GM19025 (cell line): Measurements from ENCODE around the gene STK32C.
"Not testable (repeated sequence)": the region's sequence is repeated elsewhere in the genome, so short reads cannot be mapped to it uniquely, and the experiment has no call there.

Source experiments
- ATAC-seq: cut with Tn5 transposase; IDR thresholded peaks from one replicate; pipeline ENCODE4 v1.9.1; 2021; ENCODE audit warnings: mild to moderate bottlenecking, low read depth, moderate library complexity; ENCODE audit not compliant: unreplicated experiment

Gene STK32C

DNA sequence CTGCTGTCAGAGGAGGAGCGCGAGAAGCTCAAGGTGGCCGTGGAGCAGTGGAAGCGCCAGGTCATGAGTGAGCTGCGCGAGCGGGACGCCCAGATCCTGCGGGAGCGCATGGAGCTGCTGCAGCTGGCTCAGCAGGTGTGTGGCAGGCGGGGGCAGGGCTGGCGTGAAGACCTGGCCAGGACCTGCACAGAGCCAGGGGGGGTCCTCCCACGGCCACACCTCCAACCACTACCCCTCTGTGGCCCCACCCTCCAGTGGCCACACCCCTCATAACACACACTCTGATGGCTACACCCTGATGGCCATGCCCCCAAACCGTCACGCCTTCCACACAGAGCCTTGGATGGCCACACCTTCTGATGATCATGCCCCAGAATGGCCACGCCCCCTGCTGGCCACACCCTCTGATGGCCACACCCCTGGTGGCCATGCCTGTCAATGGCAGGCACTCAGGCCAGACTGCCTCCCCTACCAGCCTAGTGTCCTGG is 144.4 kb downstream of the STK32C start:
- no peak for ATAC-seq

DNA sequence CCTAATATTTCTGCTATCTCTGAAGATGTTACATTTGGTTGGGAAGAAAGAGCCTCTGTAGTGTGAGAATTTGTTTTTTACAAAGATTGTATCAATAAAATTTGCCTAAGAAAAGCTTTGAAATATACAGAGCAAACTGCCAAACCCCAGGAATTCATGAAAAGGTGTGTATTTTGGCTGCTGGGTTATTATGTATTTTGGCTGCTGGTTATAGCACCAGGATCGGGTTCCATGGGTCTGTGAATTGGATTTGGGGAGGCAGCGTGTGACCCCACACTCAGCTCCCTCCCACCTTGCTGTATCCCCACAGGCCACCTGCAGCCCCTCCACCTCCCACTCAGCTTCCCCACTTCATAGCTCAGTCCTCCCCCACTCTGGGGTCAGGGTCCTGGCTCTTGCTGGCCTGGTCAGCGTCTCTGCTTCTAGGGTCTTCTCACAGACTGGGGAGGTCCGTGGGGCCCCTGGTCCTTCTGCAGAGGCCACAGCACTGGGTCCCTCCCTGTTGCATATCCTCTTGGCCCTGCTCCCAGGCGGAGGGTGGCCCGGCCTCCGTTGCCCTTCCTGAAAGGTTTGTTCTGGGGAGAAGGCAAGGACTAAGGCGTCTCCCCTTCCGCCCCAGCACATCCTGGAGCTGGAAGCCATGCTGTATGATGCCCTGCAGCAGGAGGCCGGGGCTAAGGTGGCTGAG is 145.0 kb downstream of the STK32C start:
- no peak for ATAC-seq

DNA sequence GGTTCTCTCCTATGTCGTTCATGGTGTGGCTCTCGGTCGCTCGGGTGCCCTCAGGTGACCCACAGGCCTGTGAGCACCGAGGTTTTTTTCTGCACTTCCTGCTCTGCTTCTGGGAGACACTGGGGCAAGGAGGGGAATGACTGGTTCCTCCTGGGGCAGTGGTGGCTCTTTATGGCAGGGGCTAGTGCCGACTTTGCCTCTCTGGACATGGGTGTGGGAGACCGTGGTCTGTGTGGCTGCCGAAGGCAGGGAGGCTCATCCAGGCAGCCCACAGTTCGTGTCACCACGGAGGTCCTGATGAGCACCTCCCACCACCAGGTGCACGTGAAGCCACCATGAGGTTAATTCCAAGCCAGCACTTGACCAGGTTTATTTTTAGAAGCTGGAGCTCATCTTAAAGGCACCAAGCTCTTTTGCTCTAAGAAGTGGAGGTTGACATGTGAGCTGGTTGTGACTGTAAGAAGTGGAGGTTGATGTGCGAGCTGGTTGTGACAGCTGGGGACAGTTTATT is 145.7 kb downstream of the STK32C start:
- no peak for ATAC-seq

- not testable (repeated sequence) for ATAC-seq
Measured at GRCh38 chr10:132160834-132161622, 146.7 kb downstream of the STK32C start.

DNA sequence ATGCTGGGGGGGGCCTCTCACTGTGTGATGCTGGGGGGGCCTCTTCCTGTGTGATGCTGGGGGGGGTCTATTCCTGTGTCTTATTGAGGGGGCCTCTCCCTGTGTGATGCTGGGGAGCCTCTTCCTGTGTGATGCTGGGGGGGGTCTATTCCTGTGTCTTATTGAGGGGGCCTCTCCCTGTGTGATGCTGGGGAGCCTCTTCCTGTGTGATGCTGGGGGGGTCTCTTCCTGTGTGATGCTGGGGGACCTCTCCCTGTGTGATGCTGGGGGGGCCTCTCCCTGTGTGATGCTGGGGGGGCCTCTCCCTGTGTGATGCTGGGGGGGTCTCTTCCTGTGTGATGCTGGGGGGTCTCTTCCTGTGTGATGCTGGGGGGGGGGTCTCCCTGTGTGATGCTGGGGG is 147.5 kb downstream of the STK32C start:
- not testable (repeated sequence) for ATAC-seq

- not testable (repeated sequence) for ATAC-seq
Measured at GRCh38 chr10:132159302-132160230, 148.2 kb downstream of the STK32C start.

DNA sequence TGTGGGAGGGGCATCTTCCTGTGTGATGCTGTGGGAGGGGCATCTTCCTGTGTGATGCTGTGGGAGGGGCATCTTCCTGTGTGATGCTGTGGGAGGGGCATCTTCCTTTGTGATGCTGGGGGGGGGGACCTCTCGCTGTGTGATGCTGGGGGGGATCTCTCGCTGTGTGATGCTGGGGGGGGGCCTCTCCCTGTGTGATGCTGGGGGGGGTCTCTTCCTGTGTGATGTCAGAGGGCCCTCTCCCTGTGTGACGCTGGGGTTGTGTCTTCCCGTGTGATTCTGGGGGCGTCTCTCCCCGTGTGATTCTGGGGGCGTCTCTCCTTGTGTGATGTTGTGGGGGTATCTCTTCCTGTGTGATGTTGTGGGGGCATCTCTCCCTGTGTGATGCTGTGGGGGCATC is 148.9 kb downstream of the STK32C start:
- no peak for ATAC-seq

DNA sequence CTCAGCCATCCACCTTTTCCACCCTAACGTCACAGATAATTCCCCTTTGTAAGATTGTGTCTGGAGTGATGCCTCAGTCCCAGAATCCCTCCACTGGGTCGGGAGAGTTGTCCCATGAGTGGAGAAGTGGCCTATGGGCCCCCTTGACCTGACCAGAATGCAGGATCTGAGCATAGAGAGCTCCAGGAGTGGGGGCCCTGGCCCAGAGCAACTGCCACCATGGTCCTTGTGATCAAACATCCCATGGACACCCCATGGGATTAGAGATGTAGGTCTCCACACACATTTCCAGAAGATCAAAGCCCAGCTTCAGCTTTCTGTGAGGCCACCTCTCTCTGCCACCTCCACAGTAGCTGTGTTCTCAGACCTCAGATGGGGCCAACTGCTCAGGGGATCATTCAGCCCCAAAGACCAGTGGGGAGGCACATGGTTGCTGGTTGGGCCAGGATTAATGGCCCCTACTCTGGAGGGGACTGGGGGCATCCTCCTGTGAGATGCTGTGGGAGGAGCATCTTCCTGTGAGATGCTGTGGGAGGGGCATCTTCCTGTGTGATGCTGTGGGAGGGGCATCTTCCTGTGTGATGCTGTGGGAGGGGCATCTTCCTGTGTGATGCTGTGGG is 149.5 kb downstream of the STK32C start:
- ATAC-seq, result no peak
